ENCODE results near the gene KCNJ1.

Gene KCNJ1

DNA sequence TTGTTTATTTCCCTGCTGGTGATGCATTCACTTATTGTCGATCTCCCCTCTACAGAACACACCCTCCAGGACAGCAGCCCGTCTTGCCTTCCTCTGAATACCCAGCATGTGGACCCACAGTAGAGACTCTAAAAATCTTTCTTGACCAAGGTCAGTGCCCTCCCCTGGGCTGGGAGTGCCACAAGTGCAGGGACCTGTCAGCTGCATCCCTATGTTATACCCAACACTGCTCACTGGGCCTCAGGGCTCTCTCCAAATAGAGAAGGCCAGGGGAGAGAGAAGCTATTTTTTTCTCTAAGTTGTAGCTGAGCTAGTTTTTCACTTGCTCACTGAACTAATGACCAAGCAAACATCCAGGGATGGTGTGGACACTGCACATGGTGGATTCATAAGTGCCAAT, 9.8 kb downstream of the KCNJ1 start:
- Histone ChIP-seq H3K36me3 (ENCODE audit: insufficient read depth, insufficient read length, low read length) (no peaks in the 10 kb centered on the region), H3K27me3 (ENCODE audit: insufficient read depth, insufficient read length) (peaks cover 18% of the 10 kb centered on the region), H3K4me1 (ENCODE audit: insufficient read depth, insufficient read length) (peaks cover 2% of the 10 kb centered on the region), H3K4me3 (ENCODE audit: insufficient read length, low read depth) (no peak overlapping the region), H3K9ac (ENCODE audit: insufficient read length, low read depth) (no peak overlapping the region), H3K9me3 (ENCODE audit: insufficient read depth, low read length) (no peaks in the 10 kb centered on the region)
- TF ChIP-seq SUZ12 (IDR thresholded peaks at IDR 0.05; ENCODE audit: extremely low read depth, insufficient read depth, insufficient read length) (no peak), YY1 (IDR thresholded peaks at IDR 0.05; ENCODE audit: insufficient read depth, insufficient read length) (no peak), ZNF274 (IDR thresholded peaks at IDR 0.05; ENCODE audit: low read depth, low read length) (no peak)
- no peak for DNase-seq (ENCODE audit: low read depth, low spot score)

DNA sequence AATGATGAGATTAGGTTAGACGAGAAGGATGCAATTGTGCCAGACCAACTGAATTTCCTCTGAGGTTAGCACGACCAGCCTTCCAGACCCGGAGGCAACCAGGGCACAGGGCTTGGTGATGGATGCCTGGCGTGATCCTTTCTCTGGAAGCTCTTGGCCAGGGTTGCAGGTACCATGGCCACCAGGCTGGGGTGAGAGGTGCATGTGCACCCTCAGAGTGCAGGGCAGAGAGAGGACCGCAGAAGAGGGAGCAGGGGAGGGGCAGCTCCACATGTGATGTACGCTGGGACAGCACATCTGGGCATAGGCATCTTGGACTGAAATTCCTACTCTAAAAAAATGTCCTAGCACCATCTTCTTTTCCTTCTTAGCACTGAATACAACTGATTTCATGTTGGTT, 10.9 kb downstream of the KCNJ1 start:
- no peaks in the 10 kb centered on the region for H3K9me3 ChIP-seq (ENCODE audit: insufficient read depth, low read length)
- H3K27me3 ChIP-seq (ENCODE audit: insufficient read depth, insufficient read length), result peaks cover 18% of the 10 kb centered on the region
- no peak for DNase-seq (ENCODE audit: low read depth, low spot score)

DNA sequence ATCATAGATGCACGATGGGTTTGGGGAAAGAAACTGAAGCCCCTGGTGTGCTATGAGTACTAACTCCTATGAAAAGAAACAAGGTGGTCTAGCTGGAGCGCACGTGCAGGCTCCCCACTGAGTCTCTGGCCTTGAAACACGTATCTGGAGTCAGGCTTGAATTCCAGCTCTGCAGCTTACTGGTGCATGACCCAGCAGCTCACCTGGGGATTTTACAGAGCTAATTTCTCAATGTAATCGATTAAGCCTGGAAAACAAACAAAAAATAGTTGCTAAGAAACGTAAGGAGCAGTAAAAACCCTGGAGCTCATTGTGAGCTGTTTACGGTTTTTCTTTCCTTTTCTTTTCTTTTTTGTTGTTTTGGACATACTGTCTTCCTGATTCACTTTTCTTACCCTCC, 12.3 kb downstream of the KCNJ1 start:
- Histone ChIP-seq H3K27me3 (ENCODE audit: insufficient read depth, insufficient read length) (peaks cover 18% of the 10 kb centered on the region), H3K4me1 (ENCODE audit: insufficient read depth, insufficient read length) (peaks cover 2% of the 10 kb centered on the region), H3K4me3 (ENCODE audit: insufficient read length, low read depth) (no peak overlapping the region), H3K9ac (ENCODE audit: insufficient read length, low read depth) (no peak overlapping the region), H3K36me3 (ENCODE audit: insufficient read depth, insufficient read length, low read length) (no peaks in the 10 kb centered on the region), H3K9me3 (ENCODE audit: insufficient read depth, low read length) (no peaks in the 10 kb centered on the region)
- no peak for DNase-seq (ENCODE audit: low read depth, low spot score)
- TF ChIP-seq SUZ12 (IDR thresholded peaks at IDR 0.05; ENCODE audit: extremely low read depth, insufficient read depth, insufficient read length), result no peak
- no peak for TF ChIP-seq ZNF274 (IDR thresholded peaks at IDR 0.05; ENCODE audit: low read depth, low read length)
- no peak for TF ChIP-seq YY1 (IDR thresholded peaks at IDR 0.05; ENCODE audit: insufficient read depth, insufficient read length)

More for the DNA sequence above, 10.9 kb downstream of the KCNJ1 start:
- Histone ChIP-seq H3K9ac (ENCODE audit: insufficient read length, low read depth) (no peak overlapping the region), H3K4me1 (ENCODE audit: insufficient read depth, insufficient read length) (peaks cover 2% of the 10 kb centered on the region), H3K36me3 (ENCODE audit: insufficient read depth, insufficient read length, low read length) (no peaks in the 10 kb centered on the region), H3K4me3 (ENCODE audit: insufficient read length, low read depth) (no peak overlapping the region)
- TF ChIP-seq SUZ12 (IDR thresholded peaks at IDR 0.05; ENCODE audit: extremely low read depth, insufficient read depth, insufficient read length) (no peak), YY1 (IDR thresholded peaks at IDR 0.05; ENCODE audit: insufficient read depth, insufficient read length) (no peak)

DNA sequence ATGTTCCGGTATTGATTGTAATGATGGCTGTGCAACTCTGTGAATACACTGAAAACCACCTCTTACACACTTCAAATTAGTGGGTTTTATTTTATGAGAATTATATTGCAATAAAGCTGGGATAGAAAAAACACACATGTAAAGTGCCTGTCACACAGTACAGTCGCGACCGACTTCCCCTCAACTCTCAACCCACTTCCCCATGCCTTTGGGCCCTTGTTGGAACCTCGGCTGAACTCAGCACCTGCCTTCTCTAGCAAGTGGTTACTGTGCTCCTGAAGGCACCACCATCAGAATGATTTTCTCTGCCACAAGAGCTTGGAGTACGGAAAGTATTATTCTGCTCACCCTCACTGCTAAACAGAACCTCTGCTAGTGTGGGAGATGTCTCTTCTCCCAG, 13.5 kb downstream of the KCNJ1 start:
- DNase-seq (ENCODE audit: low read depth, low spot score), result no peak
- Histone ChIP-seq H3K4me1 (ENCODE audit: insufficient read depth, insufficient read length) (no peaks in the 10 kb centered on the region), H3K4me3 (ENCODE audit: insufficient read length, low read depth) (no peak overlapping the region), H3K9ac (ENCODE audit: insufficient read length, low read depth) (no peak overlapping the region), H3K9me3 (ENCODE audit: insufficient read depth, low read length) (no peaks in the 10 kb centered on the region), H3K36me3 (ENCODE audit: insufficient read depth, insufficient read length, low read length) (no peaks in the 10 kb centered on the region), H3K27me3 (ENCODE audit: insufficient read depth, insufficient read length) (peaks cover 6% of the 10 kb centered on the region)
- no peak for TF ChIP-seq YY1 (IDR thresholded peaks at IDR 0.05; ENCODE audit: insufficient read depth, insufficient read length)

DNA sequence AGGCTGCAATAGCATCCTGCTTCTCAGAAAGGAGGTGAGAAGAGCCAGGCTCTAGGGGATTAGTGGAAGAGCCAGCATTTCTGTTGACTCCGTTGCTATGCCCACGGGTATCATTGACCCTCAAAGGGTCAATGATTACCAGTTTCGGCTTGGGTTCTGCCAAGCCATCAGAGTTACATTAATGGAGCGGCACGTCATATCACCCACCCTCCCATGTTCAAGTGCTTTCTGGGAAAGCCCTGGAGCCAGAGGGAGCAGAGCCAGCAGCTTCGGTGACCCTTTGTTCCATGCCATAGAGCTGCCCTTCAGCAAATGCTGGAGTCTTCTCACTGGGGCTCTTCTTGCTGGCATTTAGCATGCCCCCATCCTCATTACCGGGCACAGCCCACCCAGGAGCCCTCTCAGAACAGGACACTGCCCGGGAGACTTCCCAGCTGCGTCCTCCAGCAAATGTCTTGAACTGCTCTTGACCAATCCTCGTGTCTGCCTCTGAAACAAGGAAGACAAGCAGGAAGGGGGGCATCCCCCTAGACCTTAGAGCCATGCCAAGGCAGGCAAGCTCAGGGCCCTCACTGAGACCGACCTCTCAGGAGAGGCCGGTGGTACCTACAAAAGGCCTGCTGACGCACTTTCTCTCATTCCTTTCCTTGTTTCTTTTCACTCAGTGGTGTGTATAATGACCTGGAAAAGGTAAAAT, 14.6 kb downstream of the KCNJ1 start:
- Histone ChIP-seq H3K9ac (ENCODE audit: insufficient read length, low read depth) (no peak overlapping the region), H3K4me3 (ENCODE audit: insufficient read length, low read depth) (no peak overlapping the region), H3K27me3 (ENCODE audit: insufficient read depth, insufficient read length) (no peaks in the 10 kb centered on the region), H3K36me3 (ENCODE audit: insufficient read depth, insufficient read length, low read length) (no peaks in the 10 kb centered on the region), H3K4me1 (ENCODE audit: insufficient read depth, insufficient read length) (no peaks in the 10 kb centered on the region), H3K9me3 (ENCODE audit: insufficient read depth, low read length) (no peaks in the 10 kb centered on the region)
- TF ChIP-seq YY1 (IDR thresholded peaks at IDR 0.05; ENCODE audit: insufficient read depth, insufficient read length) (no peak), SUZ12 (IDR thresholded peaks at IDR 0.05; ENCODE audit: extremely low read depth, insufficient read depth, insufficient read length) (no peak), ZNF274 (IDR thresholded peaks at IDR 0.05; ENCODE audit: low read depth, low read length) (no peak)
- no peak for DNase-seq (ENCODE audit: low read depth, low spot score)

DNA sequence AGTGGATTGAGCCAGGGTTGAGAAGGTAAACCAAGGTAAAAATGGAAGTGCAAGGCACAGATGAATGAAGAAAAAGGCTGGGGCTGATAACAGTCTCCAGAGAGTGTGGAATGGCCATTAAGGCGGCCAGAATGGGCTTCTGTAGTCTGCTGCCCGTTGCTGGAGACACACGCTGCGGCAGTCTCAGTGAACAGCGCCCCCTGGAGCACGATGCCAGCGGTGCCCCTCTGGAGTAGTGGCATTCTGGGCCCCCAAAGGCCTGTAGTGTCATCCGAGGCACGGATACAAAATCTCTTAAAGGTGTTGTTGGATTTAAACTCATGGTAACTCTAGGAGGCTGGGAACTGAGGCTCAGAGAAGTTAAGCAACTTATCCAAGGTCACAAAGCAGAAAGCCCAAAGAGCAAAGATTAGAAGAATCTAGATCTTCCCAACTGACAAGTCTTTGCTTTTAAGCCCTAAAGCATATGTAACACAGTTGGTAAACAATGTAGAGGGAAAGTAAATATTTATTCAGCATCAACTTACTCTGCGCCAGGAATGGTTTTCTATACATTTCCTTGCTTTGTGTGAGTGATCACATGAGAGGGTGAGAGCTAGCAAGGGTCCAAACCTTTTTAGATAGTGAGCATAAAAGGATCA, 18.2 kb downstream of the KCNJ1 start:
- Histone ChIP-seq H3K4me1 (ENCODE audit: insufficient read depth, insufficient read length) (no peaks in the 10 kb centered on the region), H3K9ac (ENCODE audit: insufficient read length, low read depth) (no peak overlapping the region), H3K27me3 (ENCODE audit: insufficient read depth, insufficient read length) (no peaks in the 10 kb centered on the region), H3K4me3 (ENCODE audit: insufficient read length, low read depth) (no peak overlapping the region), H3K9me3 (ENCODE audit: insufficient read depth, low read length) (no peaks in the 10 kb centered on the region), H3K36me3 (ENCODE audit: insufficient read depth, insufficient read length, low read length) (no peaks in the 10 kb centered on the region)
- DNase-seq (ENCODE audit: low read depth, low spot score), result peak; percentile 56
- TF ChIP-seq ZNF274 (IDR thresholded peaks at IDR 0.05; ENCODE audit: low read depth, low read length) (no peak), SUZ12 (IDR thresholded peaks at IDR 0.05; ENCODE audit: extremely low read depth, insufficient read depth, insufficient read length) (no peak)

DNA sequence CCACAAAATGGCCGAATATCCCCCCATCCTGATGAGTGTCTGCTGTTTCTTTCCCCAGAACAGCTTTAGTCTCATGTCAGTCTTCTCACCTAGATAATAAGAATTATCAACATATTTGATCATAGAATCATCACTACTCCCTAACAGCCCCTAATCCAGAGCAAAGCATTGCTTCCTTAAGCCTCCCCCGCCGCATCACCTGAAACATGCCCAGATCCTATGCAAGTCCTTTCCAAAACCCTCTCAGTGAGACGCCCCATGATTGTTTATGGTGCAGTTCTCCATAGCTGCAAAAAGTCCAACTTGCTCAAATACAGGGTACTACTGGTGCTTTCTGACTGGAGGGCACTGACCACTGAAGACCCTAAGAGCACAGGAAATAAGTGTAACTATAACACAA, 20.1 kb downstream of the KCNJ1 start:
- TF ChIP-seq YY1 (IDR thresholded peaks at IDR 0.05; ENCODE audit: insufficient read depth, insufficient read length) (no peak), SUZ12 (IDR thresholded peaks at IDR 0.05; ENCODE audit: extremely low read depth, insufficient read depth, insufficient read length) (no peak), ZNF274 (IDR thresholded peaks at IDR 0.05; ENCODE audit: low read depth, low read length) (no peak)

More for the DNA sequence above, 20.1 kb downstream of the KCNJ1 start:
- Histone ChIP-seq H3K9ac (ENCODE audit: insufficient read length, low read depth) (no peak overlapping the region), H3K27me3 (ENCODE audit: insufficient read depth, insufficient read length) (no peaks in the 10 kb centered on the region), H3K36me3 (ENCODE audit: insufficient read depth, insufficient read length, low read length) (no peaks in the 10 kb centered on the region), H3K9me3 (ENCODE audit: insufficient read depth, low read length) (no peaks in the 10 kb centered on the region), H3K4me1 (ENCODE audit: insufficient read depth, insufficient read length) (no peaks in the 10 kb centered on the region), H3K4me3 (ENCODE audit: insufficient read length, low read depth) (no peak overlapping the region)
- DNase-seq (ENCODE audit: low read depth, low spot score), result no peak

Data from NT2/D1 (cell line).